ENCODE measurements around the gene C20orf144. TPM values are rescaled to one million over a fixed set of nuclear protein-coding genes. Genes with fewer than 3 reads are reported as not detected.

Gene C20orf144
- total and polyA plus RNA-seq, 4 donors: not detected

GRCh38 chr20:33644313-33645071 is 17.6 kb upstream of the C20orf144 start:
- Histone ChIP-seq H3K4me3 (ENCODE audit: low read depth in 1 of 3, low read length in 3 of 3) (no peak overlapping the region), H3K27ac (ENCODE audit: low read depth in 1 of 2, low read length in 2 of 2) (no peak overlapping the region), H3K9me3 (ENCODE audit: control insufficient read depth in 4 of 4, low read length in 3 of 4) (no peaks in the 10 kb centered on the region), H3K4me1 (ENCODE audit: control insufficient read depth in 4 of 4, insufficient read depth in 4 of 4, low read length in 3 of 4) (peaks cover 0 to 28% (median 21%) of the 10 kb centered on the region in 4 donors), H3K27me3 (ENCODE audit: control insufficient read depth in 4 of 4, insufficient read depth in 4 of 4, low read length in 3 of 4) (no peaks in the 10 kb centered on the region), H3K36me3 (ENCODE audit: control insufficient read depth in 4 of 4, insufficient read depth in 3 of 4, low read depth in 1 of 4, low read length in 3 of 4) (peaks cover 6 to 36% (median 26%) of the 10 kb centered on the region in 4 donors), H3K9ac (ENCODE audit: low read depth in 1 of 2, low read length in 2 of 2) (no peak overlapping the region)
- no peak for DNase-seq (ENCODE audit: low spot score)
- WGBS: 94% methylated on average over 28 of the region's 28 CpGs
- TF ChIP-seq NR2F2 (IDR thresholded peaks at IDR 0.05): no peak
- no peak for TF ChIP-seq GABPA (IDR thresholded peaks at IDR 0.05 in 1 of 2, conservative IDR thresholded peaks at IDR 0.05 in 1 of 2)
- TF ChIP-seq TAF1 (conservative IDR thresholded peaks at IDR 0.05): no peak
- TF ChIP-seq, protein P1, sequence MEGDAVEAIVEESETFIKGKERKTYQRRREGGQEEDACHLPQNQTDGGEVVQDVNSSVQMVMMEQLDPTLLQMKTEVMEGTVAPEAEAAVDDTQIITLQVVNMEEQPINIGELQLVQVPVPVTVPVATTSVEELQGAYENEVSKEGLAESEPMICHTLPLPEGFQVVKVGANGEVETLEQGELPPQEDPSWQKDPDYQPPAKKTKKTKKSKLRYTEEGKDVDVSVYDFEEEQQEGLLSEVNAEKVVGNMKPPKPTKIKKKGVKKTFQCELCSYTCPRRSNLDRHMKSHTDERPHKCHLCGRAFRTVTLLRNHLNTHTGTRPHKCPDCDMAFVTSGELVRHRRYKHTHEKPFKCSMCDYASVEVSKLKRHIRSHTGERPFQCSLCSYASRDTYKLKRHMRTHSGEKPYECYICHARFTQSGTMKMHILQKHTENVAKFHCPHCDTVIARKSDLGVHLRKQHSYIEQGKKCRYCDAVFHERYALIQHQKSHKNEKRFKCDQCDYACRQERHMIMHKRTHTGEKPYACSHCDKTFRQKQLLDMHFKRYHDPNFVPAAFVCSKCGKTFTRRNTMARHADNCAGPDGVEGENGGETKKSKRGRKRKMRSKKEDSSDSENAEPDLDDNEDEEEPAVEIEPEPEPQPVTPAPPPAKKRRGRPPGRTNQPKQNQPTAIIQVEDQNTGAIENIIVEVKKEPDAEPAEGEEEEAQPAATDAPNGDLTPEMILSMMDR (IDR thresholded peaks at IDR 0.05; ENCODE audit: low read depth, low read length, missing input control): no peak
- TF ChIP-seq, protein P2, sequence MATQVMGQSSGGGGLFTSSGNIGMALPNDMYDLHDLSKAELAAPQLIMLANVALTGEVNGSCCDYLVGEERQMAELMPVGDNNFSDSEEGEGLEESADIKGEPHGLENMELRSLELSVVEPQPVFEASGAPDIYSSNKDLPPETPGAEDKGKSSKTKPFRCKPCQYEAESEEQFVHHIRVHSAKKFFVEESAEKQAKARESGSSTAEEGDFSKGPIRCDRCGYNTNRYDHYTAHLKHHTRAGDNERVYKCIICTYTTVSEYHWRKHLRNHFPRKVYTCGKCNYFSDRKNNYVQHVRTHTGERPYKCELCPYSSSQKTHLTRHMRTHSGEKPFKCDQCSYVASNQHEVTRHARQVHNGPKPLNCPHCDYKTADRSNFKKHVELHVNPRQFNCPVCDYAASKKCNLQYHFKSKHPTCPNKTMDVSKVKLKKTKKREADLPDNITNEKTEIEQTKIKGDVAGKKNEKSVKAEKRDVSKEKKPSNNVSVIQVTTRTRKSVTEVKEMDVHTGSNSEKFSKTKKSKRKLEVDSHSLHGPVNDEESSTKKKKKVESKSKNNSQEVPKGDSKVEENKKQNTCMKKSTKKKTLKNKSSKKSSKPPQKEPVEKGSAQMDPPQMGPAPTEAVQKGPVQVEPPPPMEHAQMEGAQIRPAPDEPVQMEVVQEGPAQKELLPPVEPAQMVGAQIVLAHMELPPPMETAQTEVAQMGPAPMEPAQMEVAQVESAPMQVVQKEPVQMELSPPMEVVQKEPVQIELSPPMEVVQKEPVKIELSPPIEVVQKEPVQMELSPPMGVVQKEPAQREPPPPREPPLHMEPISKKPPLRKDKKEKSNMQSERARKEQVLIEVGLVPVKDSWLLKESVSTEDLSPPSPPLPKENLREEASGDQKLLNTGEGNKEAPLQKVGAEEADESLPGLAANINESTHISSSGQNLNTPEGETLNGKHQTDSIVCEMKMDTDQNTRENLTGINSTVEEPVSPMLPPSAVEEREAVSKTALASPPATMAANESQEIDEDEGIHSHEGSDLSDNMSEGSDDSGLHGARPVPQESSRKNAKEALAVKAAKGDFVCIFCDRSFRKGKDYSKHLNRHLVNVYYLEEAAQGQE (IDR thresholded peaks at IDR 0.05): no peak
- no peak for TF ChIP-seq YY1 (IDR thresholded peaks at IDR 0.05)
- no peak for TF ChIP-seq HNF4G (IDR thresholded peaks at IDR 0.05)
- no peak for TF ChIP-seq ZBTB33 (IDR thresholded peaks at IDR 0.05)

- DNase-seq (ENCODE audit: low spot score): no peak
- H3K4me3 ChIP-seq (ENCODE audit: low read depth in 1 of 3, low read length in 3 of 3): no peak overlapping the region
- H3K9ac ChIP-seq (ENCODE audit: low read depth in 1 of 2, low read length in 2 of 2): no peak overlapping the region
- H3K9me3 ChIP-seq (ENCODE audit: control insufficient read depth in 4 of 4, low read length in 3 of 4): no peaks in the 10 kb centered on the region
- H3K36me3 ChIP-seq (ENCODE audit: control insufficient read depth in 4 of 4, insufficient read depth in 3 of 4, low read depth in 1 of 4, low read length in 3 of 4): peaks cover 6 to 31% (median 23%) of the 10 kb centered on the region in 4 donors
- 53% methylated on average over 4 of the region's 4 CpGs for WGBS
- peaks cover 0 to 28% (median 21%) of the 10 kb centered on the region in 4 donors for H3K4me1 ChIP-seq (ENCODE audit: control insufficient read depth in 4 of 4, insufficient read depth in 4 of 4, low read length in 3 of 4)
- H3K27me3 ChIP-seq (ENCODE audit: control insufficient read depth in 4 of 4, insufficient read depth in 4 of 4, low read length in 3 of 4): no peaks in the 10 kb centered on the region
- no peak for TF ChIP-seq ATF3 (IDR thresholded peaks at IDR 0.05)
- TF ChIP-seq ZBTB33 (IDR thresholded peaks at IDR 0.05): no peak
- no peak for TF ChIP-seq JUND (IDR thresholded peaks at IDR 0.05)
- TF ChIP-seq TAF1 (conservative IDR thresholded peaks at IDR 0.05): no peak
- no peak for TF ChIP-seq NR2F2 (IDR thresholded peaks at IDR 0.05)
- TF ChIP-seq FOXA2 (IDR thresholded peaks at IDR 0.05): no peak
- TF ChIP-seq RAD21 (IDR thresholded peaks at IDR 0.05): no peak
- TF ChIP-seq HNF4A (conservative IDR thresholded peaks at IDR 0.05): no peak
- H3K27ac ChIP-seq (ENCODE audit: low read depth in 1 of 2, low read length in 2 of 2): no peak overlapping the region
These were observed 17.1 kb upstream of the C20orf144 start for GRCh38 chr20:33645072-33645358.
